GM18858 (cell line): ENCODE results near the gene NINL.

Experiments used
- ATAC-seq: cut with Tn5 transposase; IDR thresholded peaks from one replicate; pipeline ENCODE4 v1.9.1; 2021; ENCODE audit not compliant: unreplicated experiment

NINL gene

GRCh38 chr20:25468126-25469075, 116.9 kb downstream of the NINL start:
- no peak for ATAC-seq

GRCh38 chr20:25467441-25467840, 117.9 kb downstream of the NINL start:
- ATAC-seq = no peak

- no peak for ATAC-seq
Observed at GRCh38 chr20:25466846-25467245, 118.5 kb downstream of the NINL start.

GRCh38 chr20:25465243-25466135, 119.8 kb downstream of the NINL start:
- no peak for ATAC-seq

GRCh38 chr20:25464501-25465242, 120.7 kb downstream of the NINL start:
- no peak for ATAC-seq

- ATAC-seq = no peak
Observed at GRCh38 chr20:25461786-25462545, 123.4 kb downstream of the NINL start.

- no peak for ATAC-seq
Observed at GRCh38 chr20:25461281-25461650, 124.1 kb downstream of the NINL start.

- ATAC-seq = no peak
Observed at GRCh38 chr20:25460566-25461280, 124.6 kb downstream of the NINL start.

- no peak for ATAC-seq
Observed at GRCh38 chr20:25459916-25460535, 125.3 kb downstream of the NINL start.

- no peak for ATAC-seq
Observed at GRCh38 chr20:25459111-25459830, 126.1 kb downstream of the NINL start.

- no peak for ATAC-seq
Observed at GRCh38 chr20:25457886-25458680, 127.2 kb downstream of the NINL start.

GRCh38 chr20:25454153-25454900, 131.0 kb downstream of the NINL start:
- no peak for ATAC-seq

GRCh38 chr20:25453035-25453810, 132.1 kb downstream of the NINL start:
- ATAC-seq = no peak

- no peak for ATAC-seq
Observed at GRCh38 chr20:25452333-25452732, 133.0 kb downstream of the NINL start.

- ATAC-seq = no peak
Observed at GRCh38 chr20:25447671-25448070, 137.7 kb downstream of the NINL start.

- ATAC-seq = no peak
Observed at GRCh38 chr20:25444556-25444955, 140.8 kb downstream of the NINL start.
